Karpas-422 (cell line): Measurements from ENCODE around the gene POM121. TPM values are rescaled to one million over a fixed set of nuclear protein-coding genes. Genes with fewer than 3 reads are reported as not detected.
"Not testable (repeated sequence)": the region's sequence is repeated elsewhere in the genome, so short reads cannot be mapped to it uniquely, and the experiment has no call there.

Source experiments
- DNase-seq: peaks from one replicate; pipeline ENCODE4 v3.0.0-alpha.2; 2015
- H2AFZ ChIP-seq: fragments of 200-600 bp; sonication (generic); 2 replicates; pipeline ENCODE4 v1.6.1; 2014; ENCODE audit warnings: antibody characterized with exemption, low read length, mixed read lengths
- H3K27ac ChIP-seq: fragments of 200-600 bp; sonication (generic); 2 replicates; pipeline ENCODE4 v1.5.1; 2014; ENCODE audit warnings: mild to moderate bottlenecking, low read length, moderate library complexity
- H3K27me3 ChIP-seq: fragments of 200-600 bp; sonication (generic); 2 replicates; pipeline ENCODE4 v1.6.1; 2014; ENCODE audit warnings: low read length, mixed read lengths
- H3K36me3 ChIP-seq: fragments of 200-600 bp; sonication (generic); 2 replicates; pipeline ENCODE4 v1.6.1; 2014; ENCODE audit warnings: low read length, mixed read lengths; ENCODE audit not compliant: insufficient read depth
- H3K4me1 ChIP-seq: fragments of 200-600 bp; sonication (generic); 2 replicates; pipeline ENCODE4 v1.6.1; 2014; ENCODE audit warnings: mild to moderate bottlenecking, low read length, mixed read lengths
- H3K4me2 ChIP-seq: fragments of 200-600 bp; sonication (generic); 2 replicates; pipeline ENCODE4 v1.6.1; 2014; ENCODE audit warnings: low read length, low read depth, mild to moderate bottlenecking; ENCODE audit not compliant: poor library complexity, severe bottlenecking
- H3K4me3 ChIP-seq: fragments of 200-600 bp; sonication (generic); 2 replicates; pipeline ENCODE4 v1.5.1; 2014; ENCODE audit warnings: mild to moderate bottlenecking, antibody characterized with exemption, low read length, mixed read lengths
- H3K79me2 ChIP-seq: fragments of 200-600 bp; sonication (generic); 2 replicates; pipeline ENCODE4 v1.6.1; 2014; ENCODE audit warnings: mild to moderate bottlenecking, low read length, mixed read lengths
- H3K9ac ChIP-seq: fragments of 200-600 bp; sonication (generic); 2 replicates; pipeline ENCODE4 v1.6.0; 2014; ENCODE audit warnings: low read length
- H3K9me2 ChIP-seq: fragments of 200-600 bp; sonication (generic), shearing (Covaris generic); replicated peaks from 2 replicates; pipeline ENCODE4 v1.6.0; 2014; ENCODE audit warnings: mild to moderate bottlenecking, low read length, moderate library complexity; ENCODE audit not compliant: insufficient read depth
- H3K9me3 ChIP-seq: fragments of 300-700, 200-600 bp; sonication (generic); 2 replicates; pipeline ENCODE4 v1.6.1; 2014; ENCODE audit warnings: low read length, mixed read lengths
- H4K20me1 ChIP-seq: fragments of 200-600 bp; sonication (generic); 2 replicates; pipeline ENCODE4 v1.6.1; 2014; ENCODE audit warnings: mild to moderate bottlenecking, antibody characterized with exemption, low read length, low read depth; ENCODE audit not compliant: insufficient read depth
- total RNA-seq: library from RNA; depleted of rRNA; stranded (reverse); fragments of >200 nt; shearing (Covaris generic); gene quantifications from 2 replicates; pipeline ENCODE4 v1.2.3, GENCODE V29; 2014; ENCODE audit warnings: low replicate concordance

The POM121 gene
- total RNA-seq, 1 experiment from 2014 or later = 18.2 TPM

GRCh38 chr7:72954563-72955198 is 29.8 kb downstream of the POM121 start:
- H4K20me1 ChIP-seq, H2AFZ ChIP-seq, H3K36me3 ChIP-seq, H3K9me2 ChIP-seq, H3K9ac ChIP-seq, H3K4me2 ChIP-seq, H3K4me3 ChIP-seq, DNase-seq, H3K27me3 ChIP-seq, H3K4me1 ChIP-seq, H3K79me2 ChIP-seq, H3K9me3 ChIP-seq, H3K27ac ChIP-seq: not testable (repeated sequence)

GRCh38 chr7:72960029-72960428 is 35.1 kb downstream of the POM121 start:
- DNase-seq, H3K27ac ChIP-seq, H3K36me3 ChIP-seq, H3K4me1 ChIP-seq, H3K9me3 ChIP-seq, H3K27me3 ChIP-seq, H3K9ac ChIP-seq, H3K4me3 ChIP-seq, H4K20me1 ChIP-seq, H3K4me2 ChIP-seq, H3K9me2 ChIP-seq, H3K79me2 ChIP-seq, H2AFZ ChIP-seq: not testable (repeated sequence)

GRCh38 chr7:72960626-72961345 is 35.9 kb downstream of the POM121 start:
- not testable (repeated sequence) for H4K20me1 ChIP-seq, H3K9ac ChIP-seq, DNase-seq, H3K4me3 ChIP-seq, H3K9me3 ChIP-seq, H2AFZ ChIP-seq, H3K27ac ChIP-seq, H3K9me2 ChIP-seq, H3K36me3 ChIP-seq, H3K27me3 ChIP-seq, H3K79me2 ChIP-seq, H3K4me1 ChIP-seq, H3K4me2 ChIP-seq

- H3K36me3 ChIP-seq, H3K9me2 ChIP-seq, H3K27ac ChIP-seq, H3K4me3 ChIP-seq, H3K4me1 ChIP-seq, H4K20me1 ChIP-seq, H3K79me2 ChIP-seq, DNase-seq, H3K27me3 ChIP-seq, H3K9me3 ChIP-seq, H3K4me2 ChIP-seq, H3K9ac ChIP-seq, H2AFZ ChIP-seq: not testable (repeated sequence)
Measured at GRCh38 chr7:72961346-72961650, 36.4 kb downstream of the POM121 start.

GRCh38 chr7:72963056-72963455 is 38.2 kb downstream of the POM121 start:
- not testable (repeated sequence) for DNase-seq, H3K4me2 ChIP-seq, H3K9me2 ChIP-seq, H2AFZ ChIP-seq, H3K4me3 ChIP-seq, H3K27ac ChIP-seq, H4K20me1 ChIP-seq, H3K9me3 ChIP-seq, H3K27me3 ChIP-seq, H3K9ac ChIP-seq, H3K36me3 ChIP-seq, H3K79me2 ChIP-seq, H3K4me1 ChIP-seq

GRCh38 chr7:72965186-72965975 is 40.5 kb downstream of the POM121 start:
- not testable (repeated sequence) for H2AFZ ChIP-seq, H3K9ac ChIP-seq, H4K20me1 ChIP-seq, H3K79me2 ChIP-seq, H3K4me3 ChIP-seq, H3K9me3 ChIP-seq, H3K4me1 ChIP-seq, H3K4me2 ChIP-seq, H3K9me2 ChIP-seq, H3K36me3 ChIP-seq, H3K27me3 ChIP-seq, DNase-seq, H3K27ac ChIP-seq

GRCh38 chr7:72966892-72967291 is 42.0 kb downstream of the POM121 start:
- not testable (repeated sequence) for H3K9ac ChIP-seq, H3K79me2 ChIP-seq, H3K4me1 ChIP-seq, H2AFZ ChIP-seq, H3K4me3 ChIP-seq, H3K27me3 ChIP-seq, H4K20me1 ChIP-seq, H3K36me3 ChIP-seq, H3K4me2 ChIP-seq, H3K9me3 ChIP-seq, DNase-seq, H3K27ac ChIP-seq, H3K9me2 ChIP-seq

GRCh38 chr7:72968980-72969516 is 44.2 kb downstream of the POM121 start, which contains the start of gene TRIM74:
TSS of gene TRIM74 (minus strand) at chr7:72969466. CDS start at chr7:72966157, 3,309 bp downstream.
- not testable (repeated sequence) for H3K36me3 ChIP-seq, H3K4me3 ChIP-seq, H2AFZ ChIP-seq, H3K79me2 ChIP-seq, DNase-seq, H3K9me2 ChIP-seq, H3K27ac ChIP-seq, H3K27me3 ChIP-seq, H3K9ac ChIP-seq, H4K20me1 ChIP-seq, H3K4me2 ChIP-seq, H3K9me3 ChIP-seq, H3K4me1 ChIP-seq
